ENCODE data around the gene CFL2.

Gene CFL2

DNA sequence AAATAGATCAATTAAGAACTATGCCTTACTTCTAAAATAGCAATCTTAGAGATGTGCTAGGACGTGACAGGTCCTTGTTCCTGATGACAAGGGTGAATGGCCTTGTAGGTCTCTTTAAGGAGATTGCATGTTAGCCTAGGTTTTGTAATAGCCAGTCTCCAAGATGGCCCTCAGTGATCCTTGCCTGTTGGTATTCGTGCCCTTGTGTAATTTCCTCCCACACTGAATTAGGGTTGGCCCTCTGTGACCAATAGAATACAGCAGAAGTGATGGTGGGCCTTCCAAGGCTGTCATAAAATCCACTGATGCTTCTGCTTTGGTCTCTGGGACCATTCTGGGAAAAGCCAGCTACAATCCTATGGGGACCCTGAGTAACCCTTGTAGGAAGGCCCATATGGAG is 46.3 kb downstream of the CFL2 start:
- no peak for DNase-seq

DNA sequence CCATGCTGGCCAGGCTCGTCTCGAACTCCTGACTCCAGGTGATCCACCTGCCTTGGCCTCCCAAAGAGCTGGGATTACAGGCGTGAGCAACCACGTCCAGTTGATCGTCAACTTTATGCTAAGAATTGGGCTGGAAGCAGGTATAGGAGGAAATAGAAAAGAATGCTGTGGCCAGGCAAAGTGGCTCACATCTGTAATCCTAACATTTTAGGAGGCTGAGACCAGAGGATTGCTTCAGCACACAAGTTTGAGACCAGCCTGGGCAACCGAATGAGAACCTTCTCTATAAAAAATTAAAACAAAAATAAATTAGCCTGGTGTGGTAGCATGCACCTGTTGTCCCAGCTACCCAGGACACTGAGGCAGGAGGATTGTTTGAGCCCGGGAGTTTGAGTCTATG is 47.4 kb downstream of the CFL2 start:
- no peak for DNase-seq

DNA sequence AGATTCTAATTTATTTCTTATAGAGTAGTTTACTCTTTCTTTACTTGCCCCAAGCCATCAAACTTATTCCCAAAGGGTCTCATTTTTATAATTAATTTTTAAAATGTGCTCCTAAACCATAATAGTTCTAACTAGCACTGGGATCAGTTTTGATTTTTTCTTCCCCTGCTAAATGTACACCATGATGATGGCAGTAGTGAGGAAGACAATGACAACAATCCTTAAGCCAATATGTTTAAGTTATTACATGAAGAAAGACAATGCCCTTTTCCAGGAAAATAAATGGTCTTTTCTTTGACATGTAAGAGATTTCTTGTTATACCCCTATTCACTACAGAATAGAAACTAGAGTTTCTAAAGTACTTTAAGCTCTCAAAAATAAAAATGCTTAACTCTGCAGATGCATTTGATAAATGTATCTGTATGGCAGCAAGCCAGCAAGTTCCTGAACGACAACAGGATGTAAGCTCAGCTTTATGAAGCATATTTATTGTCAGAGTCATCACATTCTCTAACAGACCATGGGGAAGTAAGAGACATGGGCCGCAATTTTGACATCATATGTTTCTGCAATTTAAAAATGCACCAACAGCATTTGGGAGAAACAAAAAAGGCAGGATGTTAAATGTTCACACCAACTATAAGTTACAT is 48.5 kb downstream of the CFL2 start:
- DNase-seq, result peak; percentile 98

DNA sequence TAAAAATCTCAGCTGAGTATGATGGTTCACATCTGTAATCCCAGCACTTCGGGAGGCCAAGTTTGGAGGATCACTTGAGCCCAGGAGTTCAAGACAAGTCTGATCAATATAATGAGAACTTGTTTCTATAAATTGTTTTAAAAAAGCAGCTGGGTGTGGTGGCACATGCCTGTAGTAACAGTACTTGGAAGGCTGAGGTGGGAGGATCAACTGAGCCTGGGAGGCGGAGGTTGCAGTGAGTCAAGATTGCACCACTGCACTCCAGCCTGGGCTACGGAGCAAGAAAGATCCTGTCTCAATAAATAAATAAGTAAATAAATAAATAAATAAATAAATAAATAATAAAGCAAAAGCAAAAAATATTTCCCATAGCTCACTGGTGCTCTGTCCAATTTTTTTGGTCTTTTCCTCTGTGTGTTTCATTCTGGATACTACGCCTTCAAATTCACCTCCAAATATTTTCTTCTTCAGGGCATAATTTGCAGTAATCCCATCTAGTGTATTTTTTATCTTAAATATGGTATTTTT is 51.8 kb downstream of the CFL2 start:
- DNase-seq, result no peak

DNA sequence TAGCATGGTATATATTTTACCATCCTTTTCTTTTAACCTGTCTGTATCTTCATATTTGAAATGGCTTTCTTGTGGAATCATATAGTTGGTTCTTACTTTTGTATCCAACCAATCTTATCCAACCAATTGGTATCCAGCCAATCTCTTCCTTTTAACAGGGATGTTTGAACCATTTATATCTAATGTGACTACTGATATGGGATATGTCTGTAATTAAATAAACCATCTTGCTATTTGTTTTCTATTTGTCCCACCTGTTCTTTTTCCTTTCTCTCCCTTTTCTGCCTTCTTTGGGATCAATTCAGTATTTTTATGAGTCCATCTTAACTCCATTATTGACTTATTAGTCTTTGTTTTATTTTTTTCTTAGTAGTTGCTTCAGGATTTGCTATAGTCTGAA is 53.6 kb downstream of the CFL2 start:
- DNase-seq, result no peak
